ENCODE data around the gene SLC22A3.

DNA sequence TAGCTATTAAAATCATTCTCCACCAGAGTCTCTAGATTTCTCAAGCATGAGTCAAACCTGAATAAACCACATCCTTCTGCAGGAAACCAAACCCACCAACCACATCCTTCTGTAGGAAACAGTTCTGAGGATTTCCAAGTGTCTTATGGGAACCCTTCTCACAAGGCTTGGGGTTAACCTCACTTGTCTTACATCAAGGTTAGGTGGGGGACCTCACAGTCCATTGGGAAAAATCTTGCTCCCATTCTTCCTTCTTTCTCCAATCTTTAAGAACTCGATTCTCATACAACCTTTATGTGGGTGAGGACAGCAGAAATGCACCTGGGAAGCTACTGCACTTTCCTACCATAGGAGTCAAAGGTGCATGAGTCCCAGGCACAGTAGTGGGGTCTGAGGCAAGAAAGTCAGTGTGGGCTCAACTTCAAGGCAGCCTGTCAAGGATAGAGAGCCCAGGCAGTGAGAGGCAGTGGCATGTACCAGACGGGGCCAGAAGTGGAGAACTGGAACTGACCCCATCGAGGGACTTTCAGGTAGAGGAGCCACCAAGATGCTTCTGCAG, 114.5 kb downstream of the SLC22A3 start:
- TF ChIP-seq, protein P1, sequence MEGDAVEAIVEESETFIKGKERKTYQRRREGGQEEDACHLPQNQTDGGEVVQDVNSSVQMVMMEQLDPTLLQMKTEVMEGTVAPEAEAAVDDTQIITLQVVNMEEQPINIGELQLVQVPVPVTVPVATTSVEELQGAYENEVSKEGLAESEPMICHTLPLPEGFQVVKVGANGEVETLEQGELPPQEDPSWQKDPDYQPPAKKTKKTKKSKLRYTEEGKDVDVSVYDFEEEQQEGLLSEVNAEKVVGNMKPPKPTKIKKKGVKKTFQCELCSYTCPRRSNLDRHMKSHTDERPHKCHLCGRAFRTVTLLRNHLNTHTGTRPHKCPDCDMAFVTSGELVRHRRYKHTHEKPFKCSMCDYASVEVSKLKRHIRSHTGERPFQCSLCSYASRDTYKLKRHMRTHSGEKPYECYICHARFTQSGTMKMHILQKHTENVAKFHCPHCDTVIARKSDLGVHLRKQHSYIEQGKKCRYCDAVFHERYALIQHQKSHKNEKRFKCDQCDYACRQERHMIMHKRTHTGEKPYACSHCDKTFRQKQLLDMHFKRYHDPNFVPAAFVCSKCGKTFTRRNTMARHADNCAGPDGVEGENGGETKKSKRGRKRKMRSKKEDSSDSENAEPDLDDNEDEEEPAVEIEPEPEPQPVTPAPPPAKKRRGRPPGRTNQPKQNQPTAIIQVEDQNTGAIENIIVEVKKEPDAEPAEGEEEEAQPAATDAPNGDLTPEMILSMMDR (IDR thresholded peaks at IDR 0.05; ENCODE audit: insufficient read depth, low read depth, low read length) = no peak
- TF ChIP-seq EZH2 (IDR thresholded peaks at IDR 0.05; ENCODE audit: insufficient read depth, low read length) = no peak
